Stimulated activated CD4-positive, alpha-beta T cell treated with anti-CD3 and anti-CD28 coated beads, Interleukin-15, amount 100 ng/mL, for 1 hour (primary cell): ENCODE measurements around the gene ROR1.

Source experiments
- DNase-seq, 2 donors: peaks; one replicate each; pipeline ENCODE4 v3.0.0-alpha.2; 2020; ENCODE audit warnings: low read depth in 1 of 2, low spot score in 1 of 2

ROR1 gene

GRCh38 chr1:63773815-63774616 is at the start of gene ROR1:
Gene ROR1 (plus strand): TSS chr1:63774017.
- peak in 1 of 2 donors; percentile 40 for DNase-seq

- DNase-seq, result no peak
Observed at GRCh38 chr1:63724375-63724899, 49.4 kb upstream of the ROR1 start.

- no peak for DNase-seq
Observed at GRCh38 chr1:63728611-63729226, 45.1 kb upstream of the ROR1 start.

- no peak for DNase-seq
Observed at GRCh38 chr1:63729227-63729620, 44.6 kb upstream of the ROR1 start.

- DNase-seq, result no peak
Observed at GRCh38 chr1:63730211-63730610, 43.6 kb upstream of the ROR1 start.

GRCh38 chr1:63731117-63732043 is 42.4 kb upstream of the ROR1 start:
- DNase-seq, result no peak

- DNase-seq, result no peak
Observed at GRCh38 chr1:63732666-63733065, 41.2 kb upstream of the ROR1 start.

GRCh38 chr1:63738772-63739171 is 35.0 kb upstream of the ROR1 start:
- DNase-seq, result no peak

- no peak for DNase-seq
Observed at GRCh38 chr1:63739452-63739851, 34.4 kb upstream of the ROR1 start.

- no peak for DNase-seq
Observed at GRCh38 chr1:63740432-63740831, 33.4 kb upstream of the ROR1 start.

GRCh38 chr1:63742526-63742925 is 31.3 kb upstream of the ROR1 start:
- DNase-seq, result no peak

- no peak for DNase-seq
Observed at GRCh38 chr1:63743781-63744180, 30.0 kb upstream of the ROR1 start.

- DNase-seq, result no peak
Observed at GRCh38 chr1:63746129-63746864, 27.5 kb upstream of the ROR1 start.

- DNase-seq, result no peak
Observed at GRCh38 chr1:63747445-63747844, 26.4 kb upstream of the ROR1 start.

- DNase-seq, result no peak
Observed at GRCh38 chr1:63748046-63748580, 25.7 kb upstream of the ROR1 start.

GRCh38 chr1:63748641-63749040 is 25.2 kb upstream of the ROR1 start:
- no peak for DNase-seq

GRCh38 chr1:63750721-63751120 is 23.1 kb upstream of the ROR1 start:
- no peak for DNase-seq

GRCh38 chr1:63752176-63752575 is 21.6 kb upstream of the ROR1 start:
- DNase-seq, result no peak

- DNase-seq, result no peak
Observed at GRCh38 chr1:63753591-63753990, 20.2 kb upstream of the ROR1 start.

- no peak for DNase-seq
Observed at GRCh38 chr1:63756839-63757238, 17.0 kb upstream of the ROR1 start.

GRCh38 chr1:63757334-63757733 is 16.5 kb upstream of the ROR1 start:
- DNase-seq, result no peak
